GM08714 (cell line): ENCODE measurements around the gene REEP1.

Source experiments
- H3K4me3 ChIP-seq: fragments of 200-500 bp; sonication (Bioruptor generic); 2 replicates; pipeline ENCODE4 v1.5.1; 2014; ENCODE audit warnings: mild to moderate bottlenecking, low read length, inconsistent platforms
- ZNF274 ChIP-seq: IDR thresholded peaks from 2 replicates; pipeline ENCODE4 v1.6.1; 2012; ENCODE audit warnings: mild to moderate bottlenecking, low read depth, low read length

REEP1 gene

GRCh38 chr2:86227685-86228084 lies 109.7 kb downstream of the REEP1 start:
- TF ChIP-seq ZNF274, result no peak
- no peak overlapping the region for H3K4me3 ChIP-seq

- no peak overlapping the region for H3K4me3 ChIP-seq
- no peak for TF ChIP-seq ZNF274
Measured at GRCh38 chr2:86226636-86227520, 110.5 kb downstream of the REEP1 start.

- no peak for TF ChIP-seq ZNF274
- H3K4me3 ChIP-seq, result no peak overlapping the region
Measured at GRCh38 chr2:86226070-86226469, 111.4 kb downstream of the REEP1 start.

DNA sequence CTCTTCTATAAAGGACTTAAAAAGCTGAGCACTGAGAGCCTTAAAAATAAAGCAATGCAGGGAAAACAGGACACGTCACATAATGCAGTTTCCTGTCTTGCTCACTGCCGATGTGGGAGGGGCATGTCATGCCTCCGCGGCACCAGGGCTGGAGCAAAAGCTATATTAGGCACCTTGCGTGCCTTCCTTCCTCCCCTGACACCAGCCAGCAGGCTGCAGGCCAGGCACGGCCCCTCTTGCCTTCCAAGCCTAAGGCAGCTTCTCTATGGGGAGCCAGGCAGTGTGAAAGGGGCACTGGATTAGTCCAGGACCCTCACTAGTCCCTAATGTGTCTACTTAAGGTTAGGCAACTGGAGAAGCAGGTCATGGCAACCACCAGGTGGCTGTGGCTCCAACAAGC lies 111.8 kb downstream of the REEP1 start:
- no peak for TF ChIP-seq ZNF274
- H3K4me3 ChIP-seq, result no peak overlapping the region

GRCh38 chr2:86224645-86225355 lies 112.6 kb downstream of the REEP1 start:
- H3K4me3 ChIP-seq, result no peak overlapping the region
- no peak for TF ChIP-seq ZNF274

GRCh38 chr2:86223927-86224560 lies 113.4 kb downstream of the REEP1 start:
- no peak overlapping the region for H3K4me3 ChIP-seq
- no peak for TF ChIP-seq ZNF274

- H3K4me3 ChIP-seq, result no peak overlapping the region
Measured at GRCh38 chr2:86223140-86223926, 114.1 kb downstream of the REEP1 start.

GRCh38 chr2:86221066-86221684 lies 116.3 kb downstream of the REEP1 start:
- no peak overlapping the region for H3K4me3 ChIP-seq
- no peak for TF ChIP-seq ZNF274

More at GRCh38 chr2:86223140-86223926, 114.1 kb downstream of the REEP1 start:
- TF ChIP-seq ZNF274, result no peak

DNA sequence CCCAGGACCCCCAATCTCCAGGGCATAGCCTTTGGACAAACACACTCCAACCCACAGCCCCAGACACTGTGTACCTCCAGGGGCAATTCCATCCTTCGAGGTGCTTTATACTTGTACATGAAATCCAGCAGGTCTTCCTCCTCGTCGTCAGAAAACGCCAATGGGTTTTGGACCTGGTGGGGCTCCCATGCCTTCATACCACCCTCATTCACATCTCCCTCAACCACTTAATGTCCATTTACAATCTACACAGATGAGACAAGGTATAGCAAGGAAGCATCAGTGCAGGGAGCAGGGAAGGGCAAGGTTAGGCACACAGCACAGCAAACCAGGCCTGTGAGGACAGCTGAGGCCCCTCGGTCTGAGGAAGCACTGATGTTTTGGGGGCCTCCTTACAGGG lies 117.5 kb downstream of the REEP1 start:
- no peak overlapping the region for H3K4me3 ChIP-seq
- TF ChIP-seq ZNF274, result no peak

GRCh38 chr2:86218124-86218523 lies 119.3 kb downstream of the REEP1 start:
- TF ChIP-seq ZNF274, result no peak
- no peak overlapping the region for H3K4me3 ChIP-seq

DNA sequence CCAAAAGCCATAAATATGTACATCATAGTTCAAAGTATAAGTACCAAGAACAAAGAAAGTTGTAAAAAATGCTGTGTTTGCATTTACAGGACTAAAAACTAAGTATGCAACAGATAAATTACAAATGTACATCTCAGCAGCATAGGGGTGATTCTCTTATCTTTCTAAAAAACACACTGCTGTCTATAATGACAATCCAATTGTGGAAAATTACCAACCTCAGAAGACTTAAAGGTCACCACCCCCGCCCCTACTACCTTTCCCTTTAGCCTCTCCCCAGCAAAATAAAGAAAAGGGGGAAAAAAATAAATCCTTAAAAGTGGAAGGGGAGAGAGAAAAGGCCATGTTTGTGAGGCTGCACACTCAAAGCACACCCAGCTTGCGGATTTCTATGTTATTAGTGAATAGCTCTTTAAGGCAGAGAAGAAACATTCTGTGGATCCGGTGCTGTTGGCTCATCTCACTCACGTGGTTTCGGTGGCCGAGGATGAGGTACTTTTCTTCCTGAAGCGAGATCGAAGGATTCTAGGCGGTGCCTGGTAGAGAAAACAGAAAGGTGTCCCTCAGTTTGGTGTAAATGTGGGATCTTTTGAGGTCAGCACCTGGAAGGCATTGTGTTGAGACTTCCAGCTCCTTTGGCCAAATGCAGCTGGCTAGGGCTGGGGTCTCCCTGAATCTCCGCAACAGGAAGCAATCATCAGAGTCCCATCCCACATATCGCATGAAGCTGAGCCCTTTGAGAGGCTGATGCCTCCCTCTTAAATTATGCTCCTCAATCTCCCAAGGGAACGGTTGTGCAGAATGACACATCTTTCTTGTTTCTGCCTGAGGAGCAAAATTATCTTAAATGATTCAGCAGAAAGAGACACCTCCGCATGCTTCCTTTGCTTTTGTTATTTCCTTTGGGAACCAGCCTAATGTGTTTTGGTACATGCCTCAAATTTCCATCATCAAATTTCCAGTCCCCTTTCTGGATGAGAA lies 120.6 kb downstream of the REEP1 start:
- no peak for TF ChIP-seq ZNF274
- no peak overlapping the region for H3K4me3 ChIP-seq

DNA sequence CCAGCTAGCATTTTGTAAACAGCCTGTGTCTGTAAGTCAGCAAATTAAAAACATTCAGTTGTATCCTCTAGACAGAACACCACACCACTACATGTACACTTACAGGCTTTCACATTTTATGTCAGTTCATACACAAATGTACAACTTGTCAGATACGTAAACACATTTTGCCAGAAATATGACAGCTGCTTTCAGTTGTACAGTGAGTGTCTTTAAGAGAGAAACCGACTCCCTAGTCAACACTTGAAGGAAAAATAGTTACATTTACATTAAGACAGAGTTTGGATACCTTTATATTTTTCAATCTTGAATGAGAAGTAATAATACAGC lies 123.0 kb downstream of the REEP1 start:
- no peak overlapping the region for H3K4me3 ChIP-seq
- no peak for TF ChIP-seq ZNF274

DNA sequence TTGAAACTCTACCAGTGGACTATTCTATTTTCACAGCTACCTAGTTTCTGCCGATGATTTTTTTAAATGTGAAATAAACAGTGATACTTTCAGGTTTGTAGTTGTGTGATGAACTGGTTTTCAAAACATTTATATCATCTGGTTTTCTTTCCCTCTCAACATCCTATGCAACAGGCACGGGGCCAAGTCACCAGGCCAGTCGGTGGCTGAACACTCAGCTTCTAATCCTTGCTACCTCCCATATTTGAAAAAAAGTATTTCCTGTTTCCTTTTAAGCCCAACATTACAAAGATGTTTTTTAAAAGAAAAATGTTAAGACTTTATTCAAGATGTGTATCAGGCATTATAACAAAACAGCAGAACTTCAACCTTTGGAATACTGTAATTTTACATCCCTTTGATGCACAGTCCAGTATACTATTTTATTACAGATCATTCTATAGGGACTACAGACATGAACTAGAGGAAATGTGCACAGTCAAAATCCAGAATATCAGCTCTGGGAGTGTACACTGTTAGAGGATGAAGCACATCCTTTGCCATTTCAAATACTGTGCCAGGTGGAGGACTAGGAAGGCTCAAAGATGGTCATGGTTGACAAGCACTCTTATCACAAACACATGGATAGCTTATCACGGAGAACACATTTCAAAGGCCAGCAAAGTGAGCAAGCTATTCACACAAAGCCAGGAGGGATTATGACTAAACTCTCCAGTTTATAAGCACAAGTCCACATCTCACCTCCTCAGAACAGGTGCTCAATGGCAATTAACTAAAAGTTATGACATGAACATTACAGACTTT lies 123.5 kb downstream of the REEP1 start:
- TF ChIP-seq ZNF274, result no peak
- no peak overlapping the region for H3K4me3 ChIP-seq
